ENCODE results near the gene CD1D. TPM values are rescaled to one million over a fixed set of nuclear protein-coding genes. Genes with fewer than 3 reads are reported as not detected.

CD1D gene
- total RNA-seq, 1 donor from 2014 or later: 0.29 TPM

GRCh38 chr1:158149577-158150269, 31.0 kb upstream of the CD1D start:
- TF ChIP-seq, protein P1, sequence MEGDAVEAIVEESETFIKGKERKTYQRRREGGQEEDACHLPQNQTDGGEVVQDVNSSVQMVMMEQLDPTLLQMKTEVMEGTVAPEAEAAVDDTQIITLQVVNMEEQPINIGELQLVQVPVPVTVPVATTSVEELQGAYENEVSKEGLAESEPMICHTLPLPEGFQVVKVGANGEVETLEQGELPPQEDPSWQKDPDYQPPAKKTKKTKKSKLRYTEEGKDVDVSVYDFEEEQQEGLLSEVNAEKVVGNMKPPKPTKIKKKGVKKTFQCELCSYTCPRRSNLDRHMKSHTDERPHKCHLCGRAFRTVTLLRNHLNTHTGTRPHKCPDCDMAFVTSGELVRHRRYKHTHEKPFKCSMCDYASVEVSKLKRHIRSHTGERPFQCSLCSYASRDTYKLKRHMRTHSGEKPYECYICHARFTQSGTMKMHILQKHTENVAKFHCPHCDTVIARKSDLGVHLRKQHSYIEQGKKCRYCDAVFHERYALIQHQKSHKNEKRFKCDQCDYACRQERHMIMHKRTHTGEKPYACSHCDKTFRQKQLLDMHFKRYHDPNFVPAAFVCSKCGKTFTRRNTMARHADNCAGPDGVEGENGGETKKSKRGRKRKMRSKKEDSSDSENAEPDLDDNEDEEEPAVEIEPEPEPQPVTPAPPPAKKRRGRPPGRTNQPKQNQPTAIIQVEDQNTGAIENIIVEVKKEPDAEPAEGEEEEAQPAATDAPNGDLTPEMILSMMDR (conservative IDR thresholded peaks at IDR 0.05): no peak
- Mint-ChIP-seq H3K4me3 (peak overlapping the region; percentile 88), H3K4me1 (ENCODE audit: unreplicated experiment) (peaks cover 13% of the 10 kb centered on the region), H3K27me3 (peaks cover 65% of the 10 kb centered on the region), H3K27ac (no peak overlapping the region), H3K36me3 (no peaks in the 10 kb centered on the region), H3K9me3 (peaks cover 5% of the 10 kb centered on the region)
- peak; percentile 86 for DNase-seq (ENCODE audit: extremely low spot score, unreplicated experiment)

DNA sequence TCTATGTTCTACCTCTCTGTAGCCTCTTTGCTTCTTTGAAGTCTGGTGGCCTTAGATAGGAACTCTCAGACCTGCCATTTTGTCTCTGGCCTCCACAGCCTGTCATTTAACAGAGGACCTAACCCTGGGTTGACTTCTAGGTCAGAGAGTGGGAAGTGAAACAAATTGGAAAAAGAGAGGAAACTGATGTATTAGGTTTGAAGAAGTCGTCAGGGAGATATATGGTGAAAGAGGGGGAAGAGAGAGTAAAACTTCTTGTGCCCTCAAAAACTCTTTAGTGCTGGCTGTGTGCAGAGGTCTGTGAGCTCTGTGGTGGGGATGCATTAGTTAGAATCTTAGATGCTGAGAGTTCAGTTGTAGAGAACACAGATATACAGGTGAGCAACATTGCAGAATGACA, 30.2 kb upstream of the CD1D start:
- H3K4me1 Mint-ChIP-seq (ENCODE audit: unreplicated experiment): peaks cover 13% of the 10 kb centered on the region
- H3K9me3 Mint-ChIP-seq: peaks cover 5% of the 10 kb centered on the region
- TF ChIP-seq, protein P1 (conservative IDR thresholded peaks at IDR 0.05): no peak
- no peak overlapping the region for H3K27ac Mint-ChIP-seq
- H3K36me3 Mint-ChIP-seq: no peaks in the 10 kb centered on the region
- DNase-seq (ENCODE audit: extremely low spot score, unreplicated experiment): no peak
- peaks cover 70% of the 10 kb centered on the region for H3K27me3 Mint-ChIP-seq
- peak overlapping the region; percentile 88 for H3K4me3 Mint-ChIP-seq

- peaks cover 13% of the 10 kb centered on the region for H3K4me1 Mint-ChIP-seq (ENCODE audit: unreplicated experiment)
- H3K36me3 Mint-ChIP-seq: no peaks in the 10 kb centered on the region
- peaks cover 5% of the 10 kb centered on the region for H3K9me3 Mint-ChIP-seq
- DNase-seq (ENCODE audit: extremely low spot score, unreplicated experiment): no peak
- TF ChIP-seq, protein P1 (conservative IDR thresholded peaks at IDR 0.05): no peak
- H3K27ac Mint-ChIP-seq: no peak overlapping the region
- no peak overlapping the region for H3K4me3 Mint-ChIP-seq
- H3K27me3 Mint-ChIP-seq: peaks cover 57% of the 10 kb centered on the region
Observed at GRCh38 chr1:158153179-158153578, 27.5 kb upstream of the CD1D start.

DNA sequence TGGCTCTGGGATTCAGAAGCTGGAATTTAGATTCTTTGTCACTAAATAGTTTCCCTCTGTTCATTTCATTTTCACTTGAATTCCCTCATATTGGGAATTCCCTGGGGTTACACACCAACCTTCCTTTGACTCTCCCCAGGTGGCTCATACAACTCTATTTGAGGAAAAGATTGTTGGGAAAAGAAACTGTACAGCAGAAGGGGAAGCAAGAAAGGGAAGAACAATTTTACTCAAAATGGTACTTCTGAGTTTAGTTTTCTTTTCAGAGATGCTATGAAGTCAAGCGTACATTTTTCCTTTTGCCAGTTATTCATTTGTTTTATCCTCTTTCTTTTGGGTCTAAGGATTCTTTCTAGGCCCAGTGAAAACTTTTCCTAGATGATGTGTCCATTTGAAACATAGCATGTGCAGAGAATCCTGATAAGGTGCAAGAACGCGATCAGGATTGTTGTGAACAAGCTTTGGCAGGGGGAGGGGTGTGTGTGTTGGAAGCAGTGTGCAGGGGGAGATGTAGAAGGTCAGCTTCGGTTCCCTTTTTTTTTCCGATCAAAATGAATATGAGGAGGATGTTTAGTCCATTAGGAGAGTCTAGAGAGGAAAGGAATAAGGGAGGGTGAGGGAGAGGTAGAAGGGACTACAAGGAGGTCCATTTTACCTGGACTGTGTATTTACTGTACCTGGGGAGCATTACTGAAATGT, 26.8 kb upstream of the CD1D start:
- no peak for DNase-seq (ENCODE audit: extremely low spot score, unreplicated experiment)
- no peaks in the 10 kb centered on the region for H3K36me3 Mint-ChIP-seq
- peaks cover 54% of the 10 kb centered on the region for H3K27me3 Mint-ChIP-seq
- H3K27ac Mint-ChIP-seq: no peak overlapping the region
- no peak overlapping the region for H3K4me3 Mint-ChIP-seq
- peaks cover 11% of the 10 kb centered on the region for H3K4me1 Mint-ChIP-seq (ENCODE audit: unreplicated experiment)
- peaks cover 5% of the 10 kb centered on the region for H3K9me3 Mint-ChIP-seq
- TF ChIP-seq, protein P1 (conservative IDR thresholded peaks at IDR 0.05): no peak

- H3K4me3 Mint-ChIP-seq: no peak overlapping the region
- H3K27ac Mint-ChIP-seq: no peak overlapping the region
- H3K9me3 Mint-ChIP-seq: peaks cover 4% of the 10 kb centered on the region
- TF ChIP-seq, protein P1 (conservative IDR thresholded peaks at IDR 0.05): no peak
- DNase-seq (ENCODE audit: extremely low spot score, unreplicated experiment): no peak
- H3K36me3 Mint-ChIP-seq: no peaks in the 10 kb centered on the region
- peaks cover 8% of the 10 kb centered on the region for H3K4me1 Mint-ChIP-seq (ENCODE audit: unreplicated experiment)
- peaks cover 50% of the 10 kb centered on the region for H3K27me3 Mint-ChIP-seq
Observed at GRCh38 chr1:158154501-158154900, 26.2 kb upstream of the CD1D start.
